Erythroblast (primary cell): ENCODE results near the gene AUTS2.

Experiments
- GATA1 ChIP-seq: IDR thresholded peaks from 2 replicates; pipeline ENCODE4 v1.6.1; 2011; ENCODE audit warnings: low read depth, mild to moderate bottlenecking, control low read depth, low read length, moderate library complexity
- POLR2A ChIP-seq: IDR thresholded peaks from 2 replicates; pipeline ENCODE4 v1.6.1; 2011; ENCODE audit warnings: mild to moderate bottlenecking, low read length

DNA sequence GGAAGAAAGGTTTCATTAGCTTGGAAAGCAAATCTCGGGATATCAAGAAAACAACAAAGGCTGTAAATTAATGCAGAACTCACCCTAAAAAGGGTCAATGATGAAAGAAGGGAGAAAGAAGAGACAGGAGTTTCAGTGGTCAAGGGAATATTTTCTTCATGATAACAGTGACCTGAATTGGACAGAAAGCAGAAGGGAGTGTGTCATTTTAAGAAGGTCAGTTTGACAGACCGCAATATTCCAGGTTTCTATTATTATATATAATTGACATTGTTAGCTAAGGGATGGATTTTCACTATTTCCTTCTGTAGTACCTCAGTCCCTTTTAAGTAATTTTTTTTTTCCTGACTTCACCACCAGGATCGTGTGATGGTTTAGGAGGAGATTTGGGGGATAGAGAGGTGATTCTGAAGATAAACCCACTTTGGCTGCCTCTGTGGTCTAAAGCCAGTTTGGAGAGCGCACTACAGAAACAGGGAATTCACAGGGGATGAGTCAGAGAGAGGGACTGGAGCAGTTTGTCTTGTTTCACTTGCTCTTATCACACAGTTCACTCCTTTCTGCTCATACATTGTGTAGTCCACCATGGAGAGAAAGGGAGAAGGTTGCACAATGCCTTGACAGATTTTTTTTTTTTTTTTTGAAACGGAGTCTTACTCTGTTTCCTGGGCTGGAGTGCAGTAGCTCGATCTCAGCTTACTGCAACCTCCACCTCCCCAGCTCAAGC is 417.9 kb downstream of the AUTS2 start:
- no peak for TF ChIP-seq POLR2A
- no peak for TF ChIP-seq GATA1
